GM18499 (cell line): ENCODE data around the gene PHRF1.

Experiments used
- ATAC-seq: cut with Tn5 transposase; IDR thresholded peaks from one replicate; pipeline ENCODE4 v1.9.1; 2021; ENCODE audit warnings: moderate number of reproducible peaks; ENCODE audit not compliant: insufficient read depth, unreplicated experiment

The PHRF1 gene

GRCh38 chr11:613369-613968 lies 37.2 kb downstream of the PHRF1 start:
- ATAC-seq = no peak

- ATAC-seq = no peak
Measured at GRCh38 chr11:614021-614622, 37.9 kb downstream of the PHRF1 start.

- no peak for ATAC-seq
Measured at GRCh38 chr11:614623-615503, 38.6 kb downstream of the PHRF1 start.

GRCh38 chr11:615504-616319 lies 39.4 kb downstream of the PHRF1 start, which contains the start of gene IRF7:
Gene IRF7, minus strand, starts transcription at chr11:615950. Its CDS starts 586 bp downstream, at chr11:615364.
- peak; percentile 65 for ATAC-seq

GRCh38 chr11:616320-617198 lies 40.3 kb downstream of the PHRF1 start:
- ATAC-seq = no peak

- no peak for ATAC-seq
Measured at GRCh38 chr11:617199-617911, 41.1 kb downstream of the PHRF1 start.

- no peak for ATAC-seq
Measured at GRCh38 chr11:617912-618682, 41.8 kb downstream of the PHRF1 start.

- ATAC-seq = no peak
Measured at GRCh38 chr11:618856-619627, 42.8 kb downstream of the PHRF1 start.

- ATAC-seq = no peak
Measured at GRCh38 chr11:619628-620050, 43.4 kb downstream of the PHRF1 start.

GRCh38 chr11:620201-620600 lies 43.9 kb downstream of the PHRF1 start:
- ATAC-seq = no peak

GRCh38 chr11:620935-621814 lies 44.9 kb downstream of the PHRF1 start:
- ATAC-seq = no peak

GRCh38 chr11:621838-622237 lies 45.6 kb downstream of the PHRF1 start:
- ATAC-seq = no peak

- ATAC-seq = no peak
Measured at GRCh38 chr11:623349-623869, 47.1 kb downstream of the PHRF1 start.

GRCh38 chr11:623999-624704 lies 47.9 kb downstream of the PHRF1 start:
- no peak for ATAC-seq
